Prostate gland (tissue), 2 donors: Measurements from ENCODE around the gene ABHD16A. TPM values are rescaled to one million over a fixed set of nuclear protein-coding genes. Genes with fewer than 3 reads are reported as not detected.

Experiments used
- DNase-seq: peaks from one replicate; pipeline ENCODE4 v3.0.0-alpha.2; 2019; ENCODE audit warnings: low spot score
- H3K27ac ChIP-seq, 2 donors: fragments of 200-600 bp; sonication (generic); 2 replicates each; pipeline ENCODE4 v1.5.1; 2017 to 2019
- H3K27me3 ChIP-seq: fragments of 200-600 bp; sonication (generic); replicated peaks from 2 replicates; pipeline ENCODE4 v1.5.1; 2019; ENCODE audit not compliant: insufficient read depth
- H3K36me3 ChIP-seq, 2 donors: fragments of 200-600 bp; sonication (generic); 1 replicate in 1 of 2; 2 replicates in 1 of 2; pipeline versions ENCODE4 v1.5.1 to v1.8.1; 2017 to 2019
- H3K4me1 ChIP-seq: fragments of 200-600 bp; sonication (generic); replicated peaks from 2 replicates; pipeline ENCODE4 v1.5.1; 2019
- H3K4me3 ChIP-seq, 2 donors: fragments of 200-600 bp; sonication (generic); 2 replicates each; pipeline ENCODE4 v1.5.1; 2017 to 2019
- H3K9me3 ChIP-seq: fragments of 200-600 bp; sonication (generic); 2 replicates; pipeline ENCODE4 v1.5.1; 2017
- POLR2A ChIP-seq: fragments of 450-650 bp; IDR thresholded peaks from one replicate; pipeline ENCODE4 v1.6.1; 2016; ENCODE audit warnings: antibody characterized with exemption, mild to moderate bottlenecking
- POLR2AphosphoS5 ChIP-seq: sonication (generic); formaldehyde crosslinking; IDR thresholded peaks from one replicate; pipeline ENCODE4 v1.6.1; 2017; ENCODE audit warnings: antibody characterized with exemption
- WGBS: methylation state at CpG from one replicate; pipeline ENCODE4 v1.1.5; 2018; 5-methylcytosine and 5-hydroxymethylcytosine counted together
- intact Hi-C: fragments of 100-400 bp; cut with DNase I; formaldehyde crosslinking; loops from one replicate; pipeline ENCODE4 v1.14.2; 2022
- total RNA-seq, 2 donors: library from RNA; depleted of rRNA; stranded (reverse); fragments of >200 nt; gene quantifications; one replicate each; pipeline ENCODE4 v1.1.0, GENCODE V29; 2016
- TF ChIP-seq, protein P1 (sequence below), 4 experiments: fragments of 200-600 bp in 2 of 4; fragments of 450-650 bp in 2 of 4; sonication (generic) in 2 of 4; IDR thresholded peaks; 1 replicate in 3 of 4; 2 replicates in 1 of 4; pipeline ENCODE4 v1.5.1; 2016 to 2019; ENCODE audit warnings: antibody characterized with exemption in 4 of 4, mild to moderate bottlenecking in 2 of 4, moderate library complexity in 2 of 4

Gene ABHD16A
- total RNA-seq, 2 donors from 2014 or later = 78.1 to 83.6 TPM

DNA sequence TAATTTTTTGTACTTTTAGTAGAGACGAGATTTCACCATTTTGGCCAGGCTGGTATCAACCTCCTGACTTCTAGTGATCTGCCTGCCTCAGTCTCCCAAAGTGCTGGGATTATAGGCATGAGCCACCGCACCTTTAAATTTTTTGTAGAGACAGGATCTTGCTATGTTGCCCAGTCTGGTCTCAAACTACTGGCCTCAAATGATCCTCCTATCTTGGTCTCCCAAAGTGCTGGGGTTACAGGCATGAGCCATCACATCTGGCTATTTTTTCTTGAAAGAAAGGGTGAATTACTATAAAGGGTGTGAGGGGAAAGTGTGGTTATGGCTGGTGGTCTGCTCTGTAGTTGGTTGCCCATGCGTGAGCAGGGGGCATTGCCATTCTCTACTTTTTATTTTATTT is 5.1 kb upstream of the ABHD16A start:
- H3K4me1 ChIP-seq = peaks cover 3% of the 10 kb centered on the region
- no peaks in the 10 kb centered on the region for H3K9me3 ChIP-seq
- no peak overlapping the region for H3K4me3 ChIP-seq
- no peak overlapping the region for H3K27ac ChIP-seq
- H3K36me3 ChIP-seq = no peaks in the 10 kb centered on the region
- WGBS = 94% methylated on average over 3 of the region's 3 CpGs
- H3K27me3 ChIP-seq = no peaks in the 10 kb centered on the region
- no peak for TF ChIP-seq POLR2AphosphoS5
- TF ChIP-seq, protein P1, sequence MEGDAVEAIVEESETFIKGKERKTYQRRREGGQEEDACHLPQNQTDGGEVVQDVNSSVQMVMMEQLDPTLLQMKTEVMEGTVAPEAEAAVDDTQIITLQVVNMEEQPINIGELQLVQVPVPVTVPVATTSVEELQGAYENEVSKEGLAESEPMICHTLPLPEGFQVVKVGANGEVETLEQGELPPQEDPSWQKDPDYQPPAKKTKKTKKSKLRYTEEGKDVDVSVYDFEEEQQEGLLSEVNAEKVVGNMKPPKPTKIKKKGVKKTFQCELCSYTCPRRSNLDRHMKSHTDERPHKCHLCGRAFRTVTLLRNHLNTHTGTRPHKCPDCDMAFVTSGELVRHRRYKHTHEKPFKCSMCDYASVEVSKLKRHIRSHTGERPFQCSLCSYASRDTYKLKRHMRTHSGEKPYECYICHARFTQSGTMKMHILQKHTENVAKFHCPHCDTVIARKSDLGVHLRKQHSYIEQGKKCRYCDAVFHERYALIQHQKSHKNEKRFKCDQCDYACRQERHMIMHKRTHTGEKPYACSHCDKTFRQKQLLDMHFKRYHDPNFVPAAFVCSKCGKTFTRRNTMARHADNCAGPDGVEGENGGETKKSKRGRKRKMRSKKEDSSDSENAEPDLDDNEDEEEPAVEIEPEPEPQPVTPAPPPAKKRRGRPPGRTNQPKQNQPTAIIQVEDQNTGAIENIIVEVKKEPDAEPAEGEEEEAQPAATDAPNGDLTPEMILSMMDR (IDR thresholded peaks at IDR 0.05) = no peak
- no peak for TF ChIP-seq POLR2A
- intact Hi-C loops = no loop called here
- DNase-seq = no peak

DNA sequence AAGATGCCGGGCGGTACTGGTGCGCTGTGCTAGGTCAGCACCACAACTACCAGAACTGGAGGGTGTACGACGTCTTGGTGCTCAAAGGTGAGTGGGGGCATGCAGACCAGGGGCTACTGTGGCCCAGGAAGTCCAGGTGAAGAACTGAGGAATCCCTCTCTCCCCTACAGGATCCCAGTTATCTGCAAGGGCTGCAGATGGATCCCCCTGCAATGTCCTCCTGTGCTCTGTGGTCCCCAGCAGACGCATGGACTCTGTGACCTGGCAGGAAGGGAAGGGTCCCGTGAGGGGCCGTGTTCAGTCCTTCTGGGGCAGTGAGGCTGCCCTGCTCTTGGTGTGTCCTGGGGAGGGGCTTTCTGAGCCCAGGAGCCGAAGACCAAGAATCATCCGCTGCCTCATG is 4.6 kb upstream of the ABHD16A start:
- Histone ChIP-seq H3K4me3 (no peak overlapping the region), H3K27ac (no peak overlapping the region), H3K27me3 (no peaks in the 10 kb centered on the region), H3K36me3 (no peaks in the 10 kb centered on the region), H3K4me1 (peaks cover 3% of the 10 kb centered on the region), H3K9me3 (no peaks in the 10 kb centered on the region)
- intact Hi-C loops = no loop called here
- 82% methylated on average over 10 of the region's 10 CpGs for WGBS
- TF ChIP-seq, protein P1 (IDR thresholded peaks at IDR 0.05) = no peak
- TF ChIP-seq POLR2A = no peak
- DNase-seq = no peak

DNA sequence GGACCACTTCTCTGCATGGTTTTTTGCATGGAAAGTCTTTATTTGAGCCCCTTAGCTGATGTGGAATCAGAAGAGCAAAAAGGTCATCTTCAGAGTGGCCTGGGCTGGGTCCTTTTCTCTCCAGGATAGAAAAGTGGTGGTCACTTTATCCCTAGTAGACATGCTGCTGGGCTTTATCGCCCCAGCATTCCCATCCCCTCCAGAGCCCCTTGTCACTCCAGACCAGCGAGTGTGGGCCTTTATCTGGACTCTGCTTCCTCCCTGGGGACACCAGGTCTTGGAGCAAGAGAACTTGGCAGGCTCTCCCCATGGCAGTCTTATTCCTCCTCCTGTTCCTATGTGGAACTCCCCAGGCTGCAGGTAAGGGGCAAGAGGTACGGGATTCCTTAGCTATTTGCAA is 3.5 kb upstream of the ABHD16A start, which contains the start of gene LY6G6F:
TSS of gene LY6G6F (plus strand) at position 268 of the 400 bp plus-strand sequence. CDS start at position 309, 41 bp downstream.
- Histone ChIP-seq H3K4me3 (no peak within 1 kb of the TSS), H3K36me3 (no peaks in the 10 kb centered on the region), H3K27ac (no peak within 1 kb of the TSS), H3K27me3 (no peaks in the 10 kb centered on the region), H3K4me1 (peaks cover 3% of the 10 kb centered on the region), H3K9me3 (no peaks in the 10 kb centered on the region)
- TF ChIP-seq POLR2A (no peak), POLR2AphosphoS5 (no peak)
- TF ChIP-seq, protein P1 (IDR thresholded peaks at IDR 0.05) = no peak
- 54% methylated on average over 3 of the region's 3 CpGs for WGBS
- intact Hi-C loops = no loop called here
- no peak for DNase-seq

DNA sequence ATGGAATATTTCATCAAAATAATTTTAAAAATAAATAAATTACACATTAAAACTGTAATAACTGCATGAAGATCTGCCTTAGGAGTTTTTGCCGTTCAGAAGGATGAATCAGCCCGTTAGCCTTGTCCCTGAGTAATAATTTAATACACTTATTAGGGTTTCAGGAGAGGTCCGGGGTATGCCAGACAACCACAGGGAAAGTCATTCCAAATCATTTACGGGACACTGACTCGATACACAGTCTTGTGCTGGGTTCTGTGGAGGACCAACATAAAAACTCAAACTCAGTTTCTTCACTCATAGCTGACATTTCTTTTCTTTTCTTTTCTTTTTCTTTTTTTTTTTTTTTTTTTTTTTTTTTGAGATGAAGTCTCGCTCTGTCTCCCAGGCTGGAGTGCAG is 2.8 kb upstream of the ABHD16A start:
- H3K27ac ChIP-seq = no peak overlapping the region
- TF ChIP-seq POLR2A (no peak), POLR2AphosphoS5 (no peak)
- TF ChIP-seq, protein P1 (IDR thresholded peaks at IDR 0.05) = no peak
- no peak overlapping the region for H3K4me3 ChIP-seq
- no peaks in the 10 kb centered on the region for H3K9me3 ChIP-seq
- DNase-seq = no peak
- H3K27me3 ChIP-seq = no peaks in the 10 kb centered on the region
- whole genome bisulfite sequencing = 86% methylated on average over 6 of the region's 6 CpGs
- intact Hi-C loops = no loop called here
- H3K4me1 ChIP-seq = peaks cover 3% of the 10 kb centered on the region
- H3K36me3 ChIP-seq = no peaks in the 10 kb centered on the region

DNA sequence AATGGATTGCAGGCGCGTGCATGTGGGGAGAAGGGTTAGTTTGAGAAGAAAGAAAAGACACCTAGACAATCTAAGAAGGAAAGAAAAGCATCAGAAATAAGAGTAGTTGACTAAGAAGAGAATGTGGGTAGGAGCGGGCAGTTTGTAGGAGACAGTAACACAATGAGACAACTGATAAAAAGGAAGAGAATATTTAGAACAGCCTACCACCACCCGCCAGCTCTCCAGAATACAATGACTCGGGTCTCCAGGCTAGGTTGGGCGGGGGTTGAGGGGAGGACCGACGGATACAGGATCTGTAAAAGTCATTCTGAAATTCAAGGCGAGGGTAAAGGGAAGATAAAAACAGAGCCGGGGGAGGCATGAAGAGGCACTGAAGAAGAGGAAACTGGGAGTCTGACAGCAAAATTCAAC is 712 bp downstream of the ABHD16A start:
- Histone ChIP-seq H3K4me1 (peaks cover 3% of the 10 kb centered on the region), H3K36me3 (no peaks in the 10 kb centered on the region), H3K27ac (peak overlapping the region; percentile 97 to 98), H3K9me3 (no peaks in the 10 kb centered on the region), H3K27me3 (no peaks in the 10 kb centered on the region), H3K4me3 (peak overlapping the region; percentile 70 to 72)
- DNase-seq = no peak
- intact Hi-C loops = loop anchor here (2.0 kb wide), 1 partner anchor 26 kb away; the partner anchor contains the start of gene DDAH2
- WGBS = under 1% methylated on average over 10 of the region's 10 CpGs
- TF ChIP-seq POLR2A = no peak
- no peak for TF ChIP-seq POLR2AphosphoS5
